ENCODE data around the gene TBC1D22A.

TBC1D22A gene

GRCh38 chr22:47164514-47165337, 402.3 kb downstream of the TBC1D22A start:
- Histone ChIP-seq H3K4me1 (ENCODE audit: low read length) (no peaks in the 10 kb centered on the region), H3K9me2 (replicated peaks; ENCODE audit: insufficient read depth, low read length) (no peaks in the 10 kb centered on the region), H3K27ac (ENCODE audit: low read length) (no peak overlapping the region), H3K36me3 (replicated peaks; ENCODE audit: insufficient read depth, low read length) (no peaks in the 10 kb centered on the region), H3K4me2 (ENCODE audit: low read depth, low read length) (no peak overlapping the region), H3K79me2 (ENCODE audit: low read length) (no peaks in the 10 kb centered on the region), H3K9ac (ENCODE audit: low read length) (no peak overlapping the region), H3F3A (ENCODE audit: insufficient read depth, low read length) (no peaks in the 10 kb centered on the region), H3K9me3 (replicated peaks; ENCODE audit: insufficient read depth, low read length) (no peaks in the 10 kb centered on the region), H4K20me1 (ENCODE audit: insufficient read depth, low read length) (no peaks in the 10 kb centered on the region), H3K4me3 (ENCODE audit: low read length) (no peak overlapping the region), H2AFZ (ENCODE audit: low read length) (no peak overlapping the region), H3K27me3 (replicated peaks; ENCODE audit: insufficient read depth, low read length) (no peaks in the 10 kb centered on the region)
- no peak for DNase-seq
- no peak for TF ChIP-seq EZH2 (optimal IDR thresholded peaks at IDR 0.05; ENCODE audit: low read depth, low read length)
- no peak for TF ChIP-seq EZH2phosphoT487 (IDR thresholded peaks at IDR 0.05; ENCODE audit: low read length)
- TF ChIP-seq, protein P1, sequence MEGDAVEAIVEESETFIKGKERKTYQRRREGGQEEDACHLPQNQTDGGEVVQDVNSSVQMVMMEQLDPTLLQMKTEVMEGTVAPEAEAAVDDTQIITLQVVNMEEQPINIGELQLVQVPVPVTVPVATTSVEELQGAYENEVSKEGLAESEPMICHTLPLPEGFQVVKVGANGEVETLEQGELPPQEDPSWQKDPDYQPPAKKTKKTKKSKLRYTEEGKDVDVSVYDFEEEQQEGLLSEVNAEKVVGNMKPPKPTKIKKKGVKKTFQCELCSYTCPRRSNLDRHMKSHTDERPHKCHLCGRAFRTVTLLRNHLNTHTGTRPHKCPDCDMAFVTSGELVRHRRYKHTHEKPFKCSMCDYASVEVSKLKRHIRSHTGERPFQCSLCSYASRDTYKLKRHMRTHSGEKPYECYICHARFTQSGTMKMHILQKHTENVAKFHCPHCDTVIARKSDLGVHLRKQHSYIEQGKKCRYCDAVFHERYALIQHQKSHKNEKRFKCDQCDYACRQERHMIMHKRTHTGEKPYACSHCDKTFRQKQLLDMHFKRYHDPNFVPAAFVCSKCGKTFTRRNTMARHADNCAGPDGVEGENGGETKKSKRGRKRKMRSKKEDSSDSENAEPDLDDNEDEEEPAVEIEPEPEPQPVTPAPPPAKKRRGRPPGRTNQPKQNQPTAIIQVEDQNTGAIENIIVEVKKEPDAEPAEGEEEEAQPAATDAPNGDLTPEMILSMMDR (IDR thresholded peaks at IDR 0.05; ENCODE audit: low read length), result no peak

GRCh38 chr22:47165338-47166032, 403.0 kb downstream of the TBC1D22A start:
- Histone ChIP-seq H3K9me3 (replicated peaks; ENCODE audit: insufficient read depth, low read length) (no peaks in the 10 kb centered on the region), H3K4me1 (ENCODE audit: low read length) (no peaks in the 10 kb centered on the region), H3K27me3 (replicated peaks; ENCODE audit: insufficient read depth, low read length) (no peaks in the 10 kb centered on the region), H3K4me2 (ENCODE audit: low read depth, low read length) (no peak overlapping the region), H3K36me3 (replicated peaks; ENCODE audit: insufficient read depth, low read length) (no peaks in the 10 kb centered on the region), H3K9ac (ENCODE audit: low read length) (no peak overlapping the region), H3K4me3 (ENCODE audit: low read length) (no peak overlapping the region), H3K9me2 (replicated peaks; ENCODE audit: insufficient read depth, low read length) (no peaks in the 10 kb centered on the region), H3K27ac (ENCODE audit: low read length) (no peak overlapping the region), H2AFZ (ENCODE audit: low read length) (no peak overlapping the region), H4K20me1 (ENCODE audit: insufficient read depth, low read length) (no peaks in the 10 kb centered on the region), H3F3A (ENCODE audit: insufficient read depth, low read length) (no peaks in the 10 kb centered on the region), H3K79me2 (ENCODE audit: low read length) (no peaks in the 10 kb centered on the region)
- DNase-seq, result no peak
- TF ChIP-seq, protein P1 (IDR thresholded peaks at IDR 0.05; ENCODE audit: low read length), result no peak

DNA sequence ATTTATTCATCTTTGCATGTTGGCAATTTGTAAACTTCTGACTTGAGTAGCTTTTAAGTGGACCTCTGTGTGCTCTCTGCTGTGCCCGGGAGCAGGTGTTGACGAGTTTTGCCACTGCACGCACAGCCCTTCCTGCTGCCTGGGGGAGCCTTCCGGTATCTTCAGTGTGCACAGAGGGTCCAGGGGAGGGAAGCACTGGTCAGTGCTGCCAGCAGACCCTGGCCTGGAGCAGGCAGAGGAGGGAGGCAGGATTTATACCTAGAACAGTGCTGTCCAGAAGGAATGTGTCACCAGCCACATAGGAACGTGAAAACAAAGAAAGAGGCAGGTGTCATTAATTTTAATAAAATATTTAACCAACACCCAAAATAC, 403.6 kb downstream of the TBC1D22A start:
- no peak overlapping the region for H2AFZ ChIP-seq (ENCODE audit: low read length)
- no peaks in the 10 kb centered on the region for H3K4me1 ChIP-seq (ENCODE audit: low read length)
- H3K79me2 ChIP-seq (ENCODE audit: low read length), result no peaks in the 10 kb centered on the region
- DNase-seq, result no peak
- H4K20me1 ChIP-seq (ENCODE audit: insufficient read depth, low read length), result no peaks in the 10 kb centered on the region
- no peaks in the 10 kb centered on the region for H3F3A ChIP-seq (ENCODE audit: insufficient read depth, low read length)
- no peaks in the 10 kb centered on the region for H3K9me2 ChIP-seq (replicated peaks; ENCODE audit: insufficient read depth, low read length)
- H3K4me2 ChIP-seq (ENCODE audit: low read depth, low read length), result no peak overlapping the region
- no peak overlapping the region for H3K9ac ChIP-seq (ENCODE audit: low read length)
- TF ChIP-seq EZH2 (optimal IDR thresholded peaks at IDR 0.05; ENCODE audit: low read depth, low read length) (no peak), EZH2phosphoT487 (IDR thresholded peaks at IDR 0.05; ENCODE audit: low read length) (no peak)
- TF ChIP-seq, protein P1 (IDR thresholded peaks at IDR 0.05; ENCODE audit: low read length), result no peak
- H3K4me3 ChIP-seq (ENCODE audit: low read length), result no peak overlapping the region
- no peaks in the 10 kb centered on the region for H3K27me3 ChIP-seq (replicated peaks; ENCODE audit: insufficient read depth, low read length)
- H3K27ac ChIP-seq (ENCODE audit: low read length), result no peak overlapping the region
- no peaks in the 10 kb centered on the region for H3K9me3 ChIP-seq (replicated peaks; ENCODE audit: insufficient read depth, low read length)
- H3K36me3 ChIP-seq (replicated peaks; ENCODE audit: insufficient read depth, low read length), result no peaks in the 10 kb centered on the region
